ENCODE results near the gene PLAC1.

DNA sequence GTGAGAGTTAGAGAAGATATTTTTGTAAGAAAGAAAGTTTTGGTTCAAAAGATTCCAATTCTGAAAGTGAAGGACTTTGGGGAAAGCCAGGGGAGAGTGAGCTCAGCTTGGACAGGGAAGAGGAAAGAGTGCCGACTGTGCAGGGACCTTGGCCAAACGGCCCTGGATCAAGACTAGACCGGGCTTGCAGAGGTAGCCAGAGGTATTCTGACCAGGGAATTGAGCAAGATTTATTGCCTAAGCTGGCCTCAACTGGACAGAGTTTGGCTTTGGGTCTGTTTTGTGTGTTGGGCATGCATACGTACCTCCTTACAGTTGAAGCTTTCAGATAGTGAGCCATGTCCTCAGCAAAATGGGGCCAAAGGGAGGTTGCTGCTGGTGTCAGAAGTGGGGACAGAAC is 11.6 kb downstream of the PLAC1 start:
- TF ChIP-seq, protein P1, sequence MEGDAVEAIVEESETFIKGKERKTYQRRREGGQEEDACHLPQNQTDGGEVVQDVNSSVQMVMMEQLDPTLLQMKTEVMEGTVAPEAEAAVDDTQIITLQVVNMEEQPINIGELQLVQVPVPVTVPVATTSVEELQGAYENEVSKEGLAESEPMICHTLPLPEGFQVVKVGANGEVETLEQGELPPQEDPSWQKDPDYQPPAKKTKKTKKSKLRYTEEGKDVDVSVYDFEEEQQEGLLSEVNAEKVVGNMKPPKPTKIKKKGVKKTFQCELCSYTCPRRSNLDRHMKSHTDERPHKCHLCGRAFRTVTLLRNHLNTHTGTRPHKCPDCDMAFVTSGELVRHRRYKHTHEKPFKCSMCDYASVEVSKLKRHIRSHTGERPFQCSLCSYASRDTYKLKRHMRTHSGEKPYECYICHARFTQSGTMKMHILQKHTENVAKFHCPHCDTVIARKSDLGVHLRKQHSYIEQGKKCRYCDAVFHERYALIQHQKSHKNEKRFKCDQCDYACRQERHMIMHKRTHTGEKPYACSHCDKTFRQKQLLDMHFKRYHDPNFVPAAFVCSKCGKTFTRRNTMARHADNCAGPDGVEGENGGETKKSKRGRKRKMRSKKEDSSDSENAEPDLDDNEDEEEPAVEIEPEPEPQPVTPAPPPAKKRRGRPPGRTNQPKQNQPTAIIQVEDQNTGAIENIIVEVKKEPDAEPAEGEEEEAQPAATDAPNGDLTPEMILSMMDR (IDR thresholded peaks at IDR 0.05 in 2 of 3, conservative IDR thresholded peaks at IDR 0.05 in 1 of 3; ENCODE audit: borderline replicate concordance in 1 of 3, insufficient read depth in 1 of 3, low read depth in 2 of 3, low read length in 2 of 3): no peak
- TF ChIP-seq EZH2 (IDR thresholded peaks at IDR 0.05): no peak
- no peak for TF ChIP-seq POLR2AphosphoS5 (IDR thresholded peaks at IDR 0.05; ENCODE audit: low read depth, low read length)
- no peak for TF ChIP-seq FOSL1 (IDR thresholded peaks at IDR 0.05; ENCODE audit: low read depth)
